ENCODE measurements around the gene ATF4. TPM values are rescaled to one million over a fixed set of nuclear protein-coding genes. Genes with fewer than 3 reads are reported as not detected.
A peak's percentile ranks its signal among the peaks of the same experiment; 100 is the strongest.

ATF4 gene
- total and polyA plus RNA-seq, 2 of the 8 experiments (the other 6 are each of a cell fraction or from before 2014, with no cell fraction given): 553 to 704 TPM

GRCh38 chr22:39474351-39475111 lies 45.8 kb upstream of the ATF4 start:
- Histone ChIP-seq H4K20me1 (replicated peaks in 1 of 2; ENCODE audit: control insufficient read depth in 1 of 2, insufficient read depth in 2 of 2, low read length in 2 of 2) (peaks cover 7 to 12% of the 10 kb centered on the region in 2 experiments), H3K14ac (ENCODE audit: insufficient read length) (no peak overlapping the region), H2BK120ac (replicated peaks; ENCODE audit: low read depth, low read length) (peak overlapping the region; percentile 19), H3K36me3 (ENCODE audit: control insufficient read depth in 2 of 4, insufficient read depth in 4 of 4, low read length in 3 of 4) (no peaks in the 10 kb centered on the region), H3K23me2 (ENCODE audit: low read depth, low read length) (no peaks in the 10 kb centered on the region), H2AFZ (ENCODE audit: low read length) (no peak overlapping the region), H2BK15ac (ENCODE audit: low read length) (peak overlapping the region; percentile 46; the same call in 1 of the 2 replicates), H4K8ac (ENCODE audit: extremely low read depth, insufficient read depth, low read length) (no peak overlapping the region), H3K4me2 (ENCODE audit: insufficient read depth in 1 of 2, low read depth in 2 of 2, low read length in 2 of 2) (no peak overlapping the region; a peak in 1 of 4 replicates), H3K9ac (replicated peaks in 1 of 4; ENCODE audit: extremely low read depth in 1 of 4, low read depth in 3 of 4, low read length in 3 of 4) (no peak overlapping the region; a peak in 1 of 7 replicates), H2BK5ac (ENCODE audit: low read depth, low read length) (0 out of 2 replicates have a peak overlapping the region, but pooled peaks have one; percentile 30), H3K27me3 (replicated peaks in 1 of 4; ENCODE audit: control insufficient read depth in 3 of 4, extremely low read depth in 1 of 4, insufficient read depth in 3 of 4, low read length in 3 of 4) (no peaks in the 10 kb centered on the region), H2BK12ac (ENCODE audit: low read depth, low read length) (peak overlapping the region; percentile 81; the same call in 1 of the 2 replicates), H3K79me2 (ENCODE audit: control insufficient read depth in 1 of 2, insufficient read depth in 2 of 2, low read length in 2 of 2) (no peaks in the 10 kb centered on the region), H3K79me1 (ENCODE audit: low read depth, low read length) (peaks cover 3% of the 10 kb centered on the region), H3K27ac (ENCODE audit: low read depth, low read length) (no peak overlapping the region), H3K4me3 (ENCODE audit: extremely low read depth in 1 of 4, insufficient read depth in 2 of 4, low read depth in 3 of 4, low read length in 4 of 4) (no peak overlapping the region), H4K5ac (ENCODE audit: insufficient read length, low read depth, low read length) (no peak overlapping the region), H2AK5ac (ENCODE audit: low read depth, low read length) (no peak overlapping the region; the same call in 1 of the 2 replicates), H3K9me3 (ENCODE audit: insufficient read depth in 2 of 2, low read depth in 1 of 2, low read length in 1 of 2) (no peaks in the 10 kb centered on the region), H3K23ac (ENCODE audit: insufficient read length) (no peak overlapping the region), H3K4ac (replicated peaks; ENCODE audit: insufficient read length, low read depth, low read length) (no peak overlapping the region), H2BK20ac (ENCODE audit: low read length) (peak overlapping the region; percentile 15; the same call in 1 of the 2 replicates), H3K4me1 (replicated peaks in 1 of 4; ENCODE audit: control insufficient read depth in 3 of 4, insufficient read depth in 4 of 4, low read length in 3 of 4) (peaks cover 16 to 47% (median 37%) of the 10 kb centered on the region in 4 experiments), H4K91ac (replicated peaks; ENCODE audit: insufficient read length, low read length) (peak overlapping the region; percentile 5), H3K18ac (ENCODE audit: extremely low read depth, low read length) (0 out of 2 replicates have a peak overlapping the region, but pooled peaks have one; percentile 1), H3K56ac (replicated peaks; ENCODE audit: insufficient read length, low read depth, low read length) (no peak overlapping the region)
- 0 out of 2 replicates have a peak, but pooled peaks have one; percentile 26 for TF ChIP-seq GABPA (IDR thresholded peaks at IDR 0.05; ENCODE audit: borderline replicate concordance, insufficient read depth, low read length)
- TF ChIP-seq SIX5 (IDR thresholded peaks at IDR 0.05; ENCODE audit: low read depth, low read length): no peak
- TF ChIP-seq TBP (IDR thresholded peaks at IDR 0.05; ENCODE audit: low read depth, low read length): peak; percentile 58
- ChIA-PET CTCF (ENCODE audit: partially characterized antibody) (interaction anchor here (0.5 to 11.1 kb wide), 10 partner anchors 15 to 242 kb away, joined by 3 to 120 read pairs (median 4); no protein-coding TSS in a partner anchor), POLR2A (ENCODE audit: partially characterized antibody) (interaction anchor here (0.6 to 3.3 kb wide), 4 partner anchors 12 to 405 kb away, joined by 5 to 18 read pairs (median 6); partner anchors contain the start of gene RPL3)
- 69% methylated on average over 11 of the region's 11 CpGs; no CpG with 5 or more reads in 1 of the 2 experiments for WGBS, 2 experiments (ENCODE audit: extremely low coverage in 1 of 2, insufficient coverage in 1 of 2, insufficient read length in 1 of 2, insufficient replicate concordance in 2 of 2, low coverage in 1 of 2, low lambda C conversion rate in 2 of 2, missing lambda C conversion rate in 1 of 2)
- DNase-seq (ENCODE audit: low read depth in 1 of 2, low spot score in 2 of 2): peak in 1 of 2 experiments; percentile 47
- no peak for FAIRE-seq

Data from H1 (cell line).